Stimulated activated CD8-positive, alpha-beta memory T cell treated with anti-CD3 and anti-CD28 coated beads, Interleukin-4, amount 100 ng/mL, for 1 hour (primary cell): ENCODE results near the gene DCLK1.

Experiments used
- DNase-seq, 2 donors: peaks; one replicate each; pipeline ENCODE4 v3.0.0-alpha.2; 2020; ENCODE audit warnings: low read depth in 2 of 2, low spot score in 1 of 2

DCLK1 gene

GRCh38 chr13:36131222-36131930 lies at the start of gene DCLK1:
Gene DCLK1 (minus strand): TSS chr13:36131382.
- no peak for DNase-seq

- no peak for DNase-seq
These were observed 44.4 kb upstream of the DCLK1 start for GRCh38 chr13:36175621-36176020.

- no peak for DNase-seq
These were observed 43.7 kb upstream of the DCLK1 start for GRCh38 chr13:36174923-36175322.

GRCh38 chr13:36173571-36174322 lies 42.6 kb upstream of the DCLK1 start:
- no peak for DNase-seq

GRCh38 chr13:36166046-36166445 lies 34.9 kb upstream of the DCLK1 start:
- no peak for DNase-seq

- DNase-seq: no peak
These were observed 32.7 kb upstream of the DCLK1 start for GRCh38 chr13:36163809-36164308.

- DNase-seq: no peak
These were observed 32.1 kb upstream of the DCLK1 start for GRCh38 chr13:36163286-36163685.

- no peak for DNase-seq
These were observed 29.1 kb upstream of the DCLK1 start for GRCh38 chr13:36160297-36160696.

GRCh38 chr13:36158611-36159010 lies 27.4 kb upstream of the DCLK1 start:
- DNase-seq: no peak

GRCh38 chr13:36157480-36157879 lies 26.3 kb upstream of the DCLK1 start:
- no peak for DNase-seq

- no peak for DNase-seq
These were observed 23.5 kb upstream of the DCLK1 start for GRCh38 chr13:36154567-36155291.

- no peak for DNase-seq
These were observed 20.4 kb upstream of the DCLK1 start for GRCh38 chr13:36151591-36151990.

- no peak for DNase-seq
These were observed 17.3 kb upstream of the DCLK1 start for GRCh38 chr13:36148446-36148845.

- no peak for DNase-seq
These were observed 16.1 kb upstream of the DCLK1 start for GRCh38 chr13:36147330-36147729.

GRCh38 chr13:36146511-36147269 lies 15.5 kb upstream of the DCLK1 start:
- DNase-seq: no peak

- no peak for DNase-seq
These were observed 12.6 kb upstream of the DCLK1 start for GRCh38 chr13:36143738-36144137.

- no peak for DNase-seq
These were observed 11.6 kb upstream of the DCLK1 start for GRCh38 chr13:36142735-36143134.

- no peak for DNase-seq
These were observed 4.7 kb upstream of the DCLK1 start for GRCh38 chr13:36135876-36136275.

- DNase-seq: no peak
These were observed 3.5 kb upstream of the DCLK1 start for GRCh38 chr13:36134632-36135031.

GRCh38 chr13:36133950-36134626 lies 2.9 kb upstream of the DCLK1 start:
- no peak for DNase-seq

GRCh38 chr13:36132376-36132775 lies 1.2 kb upstream of the DCLK1 start:
- DNase-seq: no peak
